Measurements from ENCODE around the gene DDX31. TPM values are rescaled to one million over a fixed set of nuclear protein-coding genes. Genes with fewer than 3 reads are reported as not detected.

The DDX31 gene
- total RNA-seq, 1 experiment from 2014 or later, result 19.2 TPM

DNA sequence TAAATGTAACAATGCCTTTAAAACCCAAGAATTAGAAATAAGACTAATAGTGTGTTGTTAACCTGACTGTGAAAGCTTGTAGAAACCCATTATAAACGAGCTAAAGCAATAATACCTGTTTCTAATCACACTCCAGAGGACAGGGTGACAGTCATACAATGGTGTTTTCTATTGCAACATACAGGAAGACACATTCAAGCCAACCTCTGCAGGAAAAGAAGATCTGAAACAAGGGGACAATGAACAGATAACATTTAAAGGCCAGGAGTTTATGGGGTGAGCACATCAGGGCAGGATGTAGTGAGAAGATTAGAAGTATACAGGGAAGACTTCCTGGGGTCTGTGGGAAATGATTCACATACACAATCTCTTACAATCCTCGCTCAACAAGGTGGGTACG lies 73.6 kb downstream of the DDX31 start:
- Histone ChIP-seq H2AFZ (no peak overlapping the region), H3K9me3 (ENCODE audit: insufficient read depth, low read depth) (no peaks in the 10 kb centered on the region)

DNA sequence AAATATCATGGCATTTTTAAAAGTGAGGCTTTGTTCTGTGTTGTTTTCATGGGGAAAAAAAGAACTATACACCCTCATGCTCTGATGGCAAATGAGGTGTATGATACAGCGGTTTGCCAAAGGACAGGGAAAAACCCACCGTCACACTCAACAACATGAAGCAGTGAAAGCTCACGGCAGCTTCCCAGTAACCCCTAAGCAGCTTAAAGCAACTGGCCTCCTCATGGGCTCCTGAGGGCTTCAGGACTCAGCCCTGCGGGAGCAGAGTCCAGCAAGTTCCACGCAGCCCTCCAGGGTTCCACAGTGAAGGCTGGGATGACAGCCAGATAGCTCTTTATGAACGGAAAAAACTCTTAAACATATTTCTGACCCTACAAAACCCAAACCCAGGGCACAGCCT lies 74.5 kb downstream of the DDX31 start:
- no peak overlapping the region for H3K4me3 ChIP-seq
- H3K4me2 ChIP-seq, result no peak overlapping the region
- H3K4me1 ChIP-seq (replicated peaks; ENCODE audit: insufficient read depth), result no peaks in the 10 kb centered on the region
- H3K9me2 ChIP-seq (ENCODE audit: insufficient read depth), result no peaks in the 10 kb centered on the region
- no peaks in the 10 kb centered on the region for H3K9me3 ChIP-seq (ENCODE audit: insufficient read depth, low read depth)
- H2AFZ ChIP-seq, result no peak overlapping the region
- no peaks in the 10 kb centered on the region for H3K36me3 ChIP-seq (ENCODE audit: low read depth)
- no peaks in the 10 kb centered on the region for H3K79me2 ChIP-seq (ENCODE audit: low read depth)
- ChIA-PET POLR2A (ENCODE audit: unreplicated experiment) (no interaction called here), CTCF (no interaction called here)
- no TSS peak for BruUV-seq (replicated peaks)
- peak in 1 of 2 experiments; percentile 15 for DNase-seq
- H3K27ac ChIP-seq, result no peak overlapping the region
- H3K27me3 ChIP-seq (ENCODE audit: insufficient read depth, low read depth), result no peaks in the 10 kb centered on the region
- intact Hi-C loops (cut with micrococcal nuclease; ENCODE audit: unreplicated experiment), result no loop called here
- TF ChIP-seq, protein P1, sequence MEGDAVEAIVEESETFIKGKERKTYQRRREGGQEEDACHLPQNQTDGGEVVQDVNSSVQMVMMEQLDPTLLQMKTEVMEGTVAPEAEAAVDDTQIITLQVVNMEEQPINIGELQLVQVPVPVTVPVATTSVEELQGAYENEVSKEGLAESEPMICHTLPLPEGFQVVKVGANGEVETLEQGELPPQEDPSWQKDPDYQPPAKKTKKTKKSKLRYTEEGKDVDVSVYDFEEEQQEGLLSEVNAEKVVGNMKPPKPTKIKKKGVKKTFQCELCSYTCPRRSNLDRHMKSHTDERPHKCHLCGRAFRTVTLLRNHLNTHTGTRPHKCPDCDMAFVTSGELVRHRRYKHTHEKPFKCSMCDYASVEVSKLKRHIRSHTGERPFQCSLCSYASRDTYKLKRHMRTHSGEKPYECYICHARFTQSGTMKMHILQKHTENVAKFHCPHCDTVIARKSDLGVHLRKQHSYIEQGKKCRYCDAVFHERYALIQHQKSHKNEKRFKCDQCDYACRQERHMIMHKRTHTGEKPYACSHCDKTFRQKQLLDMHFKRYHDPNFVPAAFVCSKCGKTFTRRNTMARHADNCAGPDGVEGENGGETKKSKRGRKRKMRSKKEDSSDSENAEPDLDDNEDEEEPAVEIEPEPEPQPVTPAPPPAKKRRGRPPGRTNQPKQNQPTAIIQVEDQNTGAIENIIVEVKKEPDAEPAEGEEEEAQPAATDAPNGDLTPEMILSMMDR (conservative IDR thresholded peaks at IDR 0.05), result no peak
- no peak for TF ChIP-seq EZH2 (IDR thresholded peaks at IDR 0.05; ENCODE audit: low read depth)
- no peaks in the 10 kb centered on the region for H3F3A ChIP-seq (ENCODE audit: insufficient read depth, low read depth)
- peaks cover 6% of the 10 kb centered on the region; the same call in 1 of the 2 replicates for H4K20me1 ChIP-seq (ENCODE audit: insufficient read depth)

More for the DNA sequence above, 73.6 kb downstream of the DDX31 start:
- no peaks in the 10 kb centered on the region for H3K79me2 ChIP-seq (ENCODE audit: low read depth)
- H3K4me2 ChIP-seq, result no peak overlapping the region
- TF ChIP-seq, protein P1 (conservative IDR thresholded peaks at IDR 0.05), result no peak
- no peak for TF ChIP-seq EZH2 (IDR thresholded peaks at IDR 0.05; ENCODE audit: low read depth)
- BruUV-seq (replicated peaks), result no TSS peak
- no peaks in the 10 kb centered on the region for H3F3A ChIP-seq (ENCODE audit: insufficient read depth, low read depth)
- intact Hi-C loops (cut with micrococcal nuclease; ENCODE audit: unreplicated experiment), result no loop called here
- peak in 1 of 2 experiments; percentile 13 for DNase-seq
- no peaks in the 10 kb centered on the region for H3K4me1 ChIP-seq (replicated peaks; ENCODE audit: insufficient read depth)
- no peak overlapping the region for H3K4me3 ChIP-seq
- no peaks in the 10 kb centered on the region for H3K27me3 ChIP-seq (ENCODE audit: insufficient read depth, low read depth)
- ChIA-PET CTCF (no interaction called here), POLR2A (ENCODE audit: unreplicated experiment) (no interaction called here)
- peaks cover 6% of the 10 kb centered on the region; the same call in 1 of the 2 replicates for H4K20me1 ChIP-seq (ENCODE audit: insufficient read depth)
- no peaks in the 10 kb centered on the region for H3K9me2 ChIP-seq (ENCODE audit: insufficient read depth)
- peaks cover 6% of the 10 kb centered on the region; the same call in 1 of the 2 replicates for H3K36me3 ChIP-seq (ENCODE audit: low read depth)
- H3K27ac ChIP-seq, result no peak overlapping the region

DNA sequence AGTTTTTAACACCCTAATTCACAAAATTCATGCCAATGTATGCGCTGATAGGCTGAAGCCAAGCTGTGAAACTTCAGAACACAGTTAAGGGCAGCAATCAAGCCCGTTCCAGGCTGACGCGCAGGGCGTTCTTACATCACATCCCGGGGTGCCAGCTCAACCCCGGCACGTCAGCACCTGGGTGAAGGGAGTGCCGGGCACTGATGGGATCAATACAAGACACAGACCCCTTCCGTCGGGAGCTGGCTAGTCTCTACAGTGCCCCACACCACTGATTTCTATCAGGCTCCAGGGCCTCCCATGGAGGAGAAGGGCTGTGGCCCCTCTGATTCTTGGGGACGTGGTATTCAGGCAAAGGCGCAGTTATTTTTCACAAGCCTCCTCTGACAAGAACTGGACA lies 75.4 kb downstream of the DDX31 start:
- no TSS peak for BruUV-seq (replicated peaks)
- Histone ChIP-seq H3K27ac (no peak overlapping the region), H3F3A (ENCODE audit: insufficient read depth, low read depth) (no peaks in the 10 kb centered on the region), H3K4me2 (no peak overlapping the region), H4K20me1 (ENCODE audit: insufficient read depth) (peaks cover 6% of the 10 kb centered on the region; the same call in 1 of the 2 replicates), H2AFZ (no peak overlapping the region), H3K79me2 (ENCODE audit: low read depth) (no peaks in the 10 kb centered on the region), H3K4me1 (replicated peaks; ENCODE audit: insufficient read depth) (no peaks in the 10 kb centered on the region), H3K9me3 (ENCODE audit: insufficient read depth, low read depth) (no peaks in the 10 kb centered on the region), H3K27me3 (ENCODE audit: insufficient read depth, low read depth) (no peaks in the 10 kb centered on the region), H3K9me2 (ENCODE audit: insufficient read depth) (no peaks in the 10 kb centered on the region), H3K4me3 (no peak overlapping the region), H3K36me3 (ENCODE audit: low read depth) (no peaks in the 10 kb centered on the region)
- TF ChIP-seq, protein P1 (conservative IDR thresholded peaks at IDR 0.05), result no peak
- no peak for TF ChIP-seq EZH2 (IDR thresholded peaks at IDR 0.05; ENCODE audit: low read depth)
- CTCF ChIA-PET, result no interaction called here
- no peak for DNase-seq
- intact Hi-C loops (cut with micrococcal nuclease; ENCODE audit: unreplicated experiment), result no loop called here
- POLR2A ChIA-PET (ENCODE audit: unreplicated experiment), result no interaction called here

Measured in PC-9 (cell line).